Stimulated activated naive CD8-positive, alpha-beta T cell treated with anti-CD3 and anti-CD28 coated beads, Interleukin-15, amount 100 ng/mL, for 72 hours (primary cell): ENCODE measurements around the gene P2RY8.
"Not testable (repeated sequence)": the region's sequence is repeated elsewhere in the genome, so short reads cannot be mapped to it uniquely, and the experiment has no call there.

Experiments used
- ATAC-seq: fragments of 150-1000 bp; cut with Tn5 transposase; 2 replicates; pipeline ENCODE4 v1.10.0; 2021; ENCODE audit warnings: mild to moderate bottlenecking, moderate library complexity
- DNase-seq, 2 donors: peaks; one replicate each; pipeline ENCODE4 v3.0.0; 2021 to 2022
- H3K27ac Mint-ChIP-seq, 2 donors: one replicate each; pipeline ENCODE4 v1.8.0; 2022; ENCODE audit warnings: mild to moderate bottlenecking in 2 of 2, mixed read lengths in 2 of 2, moderate library complexity in 2 of 2
- H3K27me3 Mint-ChIP-seq: one replicate; pipeline ENCODE4 v1.8.0; 2022; ENCODE audit warnings: mixed read lengths
- H3K4me1 Mint-ChIP-seq: one replicate; pipeline ENCODE4 v1.8.0; 2022; ENCODE audit warnings: mild to moderate bottlenecking, mixed read lengths
- H3K4me3 Mint-ChIP-seq, 2 donors: one replicate each; pipeline ENCODE4 v1.8.0; 2022; ENCODE audit warnings: mild to moderate bottlenecking in 2 of 2, mixed read lengths in 2 of 2, moderate library complexity in 1 of 2
- H3K9me3 Mint-ChIP-seq, 2 donors: one replicate each; pipeline ENCODE4 v1.8.0; 2022; ENCODE audit warnings: mixed read lengths in 2 of 2

The P2RY8 gene

GRCh38 chrX:1555370-1555769, 18.4 kb upstream of the P2RY8 start:
- Mint-ChIP-seq H3K27ac (peak overlapping the region in 1 of 2 donors; percentile 66), H3K9me3 (peaks cover 22 to 28% of the 10 kb centered on the region in 2 donors), H3K4me3 (peak overlapping the region in 1 of 2 donors; percentile 18), H3K27me3 (no peaks in the 10 kb centered on the region), H3K4me1 (peaks cover 48% of the 10 kb centered on the region)
- DNase-seq = peak in 1 of 2 donors; percentile 6
- ATAC-seq = no peak

- ATAC-seq = peak; percentile 33
- peaks cover 53% of the 10 kb centered on the region for H3K4me1 Mint-ChIP-seq
- peak in 1 of 2 donors; percentile 14 for DNase-seq
- H3K27ac Mint-ChIP-seq = peak overlapping the region; percentile 66 to 69
- peaks cover 22 to 28% of the 10 kb centered on the region in 2 donors for H3K9me3 Mint-ChIP-seq
- H3K27me3 Mint-ChIP-seq = no peaks in the 10 kb centered on the region
- H3K4me3 Mint-ChIP-seq = peak overlapping the region; percentile 18 to 36
Observed at GRCh38 chrX:1554469-1555210, 17.7 kb upstream of the P2RY8 start.

- peak overlapping the region in 1 of 2 donors; percentile 83 for H3K27ac Mint-ChIP-seq
- no peaks in the 10 kb centered on the region for H3K27me3 Mint-ChIP-seq
- H3K4me1 Mint-ChIP-seq = peaks cover 59% of the 10 kb centered on the region
- ATAC-seq (no peak), DNase-seq (no peak)
- no peak overlapping the region for H3K4me3 Mint-ChIP-seq
- peaks cover 17 to 34% of the 10 kb centered on the region in 2 donors for H3K9me3 Mint-ChIP-seq
Observed at GRCh38 chrX:1551959-1552546, 15.1 kb upstream of the P2RY8 start.

- peaks cover 2 to 19% of the 10 kb centered on the region in 2 donors for H3K9me3 Mint-ChIP-seq
- no peaks in the 10 kb centered on the region for H3K27me3 Mint-ChIP-seq
- H3K27ac Mint-ChIP-seq = no peak overlapping the region
- ATAC-seq (no peak), DNase-seq (peak in 1 of 2 donors; percentile 7)
- peaks cover 37% of the 10 kb centered on the region for H3K4me1 Mint-ChIP-seq
- H3K4me3 Mint-ChIP-seq = no peak overlapping the region
Observed at GRCh38 chrX:1546691-1547251, 9.8 kb upstream of the P2RY8 start.

GRCh38 chrX:1545776-1546408, 8.9 kb upstream of the P2RY8 start:
- H3K9me3 Mint-ChIP-seq = peaks cover 0 to 13% of the 10 kb centered on the region in 2 donors
- ATAC-seq (no peak), DNase-seq (peak in 1 of 2 donors; percentile 10)
- no peaks in the 10 kb centered on the region for H3K27me3 Mint-ChIP-seq
- H3K4me3 Mint-ChIP-seq = no peak overlapping the region
- peak overlapping the region; percentile 24 to 84 for H3K27ac Mint-ChIP-seq
- H3K4me1 Mint-ChIP-seq = peaks cover 28% of the 10 kb centered on the region

- DNase-seq = peak in 1 of 2 donors; percentile 7
- H3K27ac Mint-ChIP-seq = peak overlapping the region in 1 of 2 donors; percentile 47
- ATAC-seq = no peak
- no peak overlapping the region for H3K4me3 Mint-ChIP-seq
- peaks cover 12% of the 10 kb centered on the region for H3K4me1 Mint-ChIP-seq
- H3K9me3 Mint-ChIP-seq = peaks cover 0 to 8% of the 10 kb centered on the region in 2 donors
- H3K27me3 Mint-ChIP-seq = no peaks in the 10 kb centered on the region
Observed at GRCh38 chrX:1542994-1543725, 6.2 kb upstream of the P2RY8 start.

GRCh38 chrX:1539146-1539545, 2.2 kb upstream of the P2RY8 start:
- peak in 1 of 2 donors; percentile 7 for DNase-seq
- not testable (repeated sequence) for H3K4me3 Mint-ChIP-seq, H3K27ac Mint-ChIP-seq, H3K9me3 Mint-ChIP-seq, ATAC-seq, H3K27me3 Mint-ChIP-seq
- peaks cover 10% of the 10 kb centered on the region for H3K4me1 Mint-ChIP-seq

GRCh38 chrX:1537716-1538090, 718 bp upstream of the P2RY8 start:
- not testable (repeated sequence) for H3K27me3 Mint-ChIP-seq, H3K9me3 Mint-ChIP-seq, ATAC-seq, DNase-seq
- H3K4me1 Mint-ChIP-seq = peaks cover 14% of the 10 kb centered on the region
- peak overlapping the region; percentile 94 to 99 for H3K27ac Mint-ChIP-seq
- H3K4me3 Mint-ChIP-seq = peak overlapping the region; percentile 93 to 98

GRCh38 chrX:1536712-1537030, 314 bp downstream of the P2RY8 start:
- no peaks in the 10 kb centered on the region for H3K9me3 Mint-ChIP-seq
- H3K4me3 Mint-ChIP-seq = peak overlapping the region; percentile 93 to 98
- no peaks in the 10 kb centered on the region for H3K27me3 Mint-ChIP-seq
- peaks cover 17% of the 10 kb centered on the region for H3K4me1 Mint-ChIP-seq
- ATAC-seq (peak; percentile 12), DNase-seq (no peak)
- peak overlapping the region; percentile 94 to 99 for H3K27ac Mint-ChIP-seq

- H3K27ac Mint-ChIP-seq = peak overlapping the region; percentile 94 to 99
- H3K27me3 Mint-ChIP-seq = no peaks in the 10 kb centered on the region
- DNase-seq = peak; percentile 64 to 84
- peaks cover 17% of the 10 kb centered on the region for H3K4me1 Mint-ChIP-seq
- ATAC-seq = peak; percentile 34
- H3K4me3 Mint-ChIP-seq = peak overlapping the region; percentile 93 to 98
- no peaks in the 10 kb centered on the region for H3K9me3 Mint-ChIP-seq
Observed at GRCh38 chrX:1535241-1536041, 1.5 kb downstream of the P2RY8 start.

- peaks cover 17% of the 10 kb centered on the region for H3K4me1 Mint-ChIP-seq
- peak; percentile 63 for ATAC-seq
- peak overlapping the region; percentile 93 to 98 for H3K4me3 Mint-ChIP-seq
- no peaks in the 10 kb centered on the region for H3K9me3 Mint-ChIP-seq
- H3K27ac Mint-ChIP-seq = peak overlapping the region; percentile 94 to 99
- DNase-seq = peak; percentile 66 to 74
- H3K27me3 Mint-ChIP-seq = no peaks in the 10 kb centered on the region
Observed at GRCh38 chrX:1534301-1535168, 2.5 kb downstream of the P2RY8 start.

- H3K27ac Mint-ChIP-seq = no peak overlapping the region
- H3K4me1 Mint-ChIP-seq = peaks cover 17% of the 10 kb centered on the region
- H3K9me3 Mint-ChIP-seq = no peaks in the 10 kb centered on the region
- peak in 1 of 2 donors; percentile 4 for DNase-seq
- H3K27me3 Mint-ChIP-seq = no peaks in the 10 kb centered on the region
- no peak for ATAC-seq
- H3K4me3 Mint-ChIP-seq = peak overlapping the region in 1 of 2 donors; percentile 24
Observed at GRCh38 chrX:1533058-1533457, 3.9 kb downstream of the P2RY8 start.

- Mint-ChIP-seq H3K9me3 (no peaks in the 10 kb centered on the region), H3K27me3 (no peaks in the 10 kb centered on the region), H3K4me1 (peaks cover 6% of the 10 kb centered on the region), H3K4me3 (no peak overlapping the region), H3K27ac (no peak overlapping the region)
- DNase-seq (peak in 1 of 2 donors; percentile 61), ATAC-seq (peak; percentile 6)
Observed at GRCh38 chrX:1531096-1531890, 5.7 kb downstream of the P2RY8 start.
